MCF 10A (cell line): ENCODE data around the gene PRR14L. TPM values are rescaled to one million over a fixed set of nuclear protein-coding genes. Genes with fewer than 3 reads are reported as not detected.

Experiments used
- BruUV-seq: library from RNA; stranded (reverse); fragments of 400-500 nt; replicated peaks from 2 replicates; lab custom pipeline; 2021; lab: Mats Ljungman, UMichigan
- CTCF ChIA-PET: fragments of 300-600 bp; sonication (Branson Sonifier 250); formaldehyde crosslinking; extraction: SDS; loops from one replicate; lab custom pipeline; 2021; ENCODE audit warnings: antibody characterized with exemption, inconsistent platforms; lab: Yijun Ruan, JAX
- POLR2A ChIA-PET: fragments of 300-600, 350-650 bp; sonication (Branson Sonifier 250); formaldehyde crosslinking; extraction: SDS; loops from one replicate; lab custom pipeline; 2020; ENCODE audit warnings: antibody characterized with exemption, inconsistent platforms; lab: Yijun Ruan, JAX
- DNase-seq: peaks from one replicate; pipeline ENCODE4 v3.0.0-alpha.2; 2018; ENCODE audit not compliant: unreplicated experiment
- H3K27ac Mint-ChIP-seq: one replicate; pipeline ENCODE4 v1.8.0; 2022; ENCODE audit warnings: mild to moderate bottlenecking, low read depth, mixed read lengths; ENCODE audit not compliant: unreplicated experiment
- H3K27me3 Mint-ChIP-seq: one replicate; pipeline ENCODE4 v1.8.0; 2022; ENCODE audit warnings: mixed read lengths; ENCODE audit not compliant: insufficient read depth, unreplicated experiment
- H3K36me3 Mint-ChIP-seq: one replicate; pipeline ENCODE4 v1.8.0; 2022; ENCODE audit warnings: mild to moderate bottlenecking, moderate library complexity, mixed read lengths; ENCODE audit not compliant: insufficient read depth, unreplicated experiment
- H3K4me1 Mint-ChIP-seq: one replicate; pipeline ENCODE4 v1.8.0; 2022; ENCODE audit warnings: mixed read lengths; ENCODE audit not compliant: insufficient read depth, unreplicated experiment
- H3K4me3 Mint-ChIP-seq: one replicate; pipeline ENCODE4 v1.8.0; 2022; ENCODE audit warnings: mild to moderate bottlenecking, moderate library complexity, mixed read lengths; ENCODE audit not compliant: unreplicated experiment
- H3K9me3 Mint-ChIP-seq: one replicate; pipeline ENCODE4 v1.8.0; 2022; ENCODE audit warnings: mixed read lengths; ENCODE audit not compliant: unreplicated experiment
- CTCF ChIP-seq: fragments of 200-600 bp; IDR thresholded peaks from one replicate; pipeline ENCODE4 v1.8.0; 2022; ENCODE audit warnings: antibody characterized with exemption, mild to moderate bottlenecking; ENCODE audit not compliant: unreplicated experiment
- intact Hi-C: fragments of 100-400 bp; cut with micrococcal nuclease; formaldehyde crosslinking; loops from 2 replicates; pipeline ENCODE4 v1.14.1; 2022
- total RNA-seq: library from RNA; stranded (reverse); gene quantifications from 2 replicates; pipeline ENCODE4 v1.2.3, GENCODE V29; 2022

PRR14L gene
- total RNA-seq, 1 experiment from 2014 or later, result 37.4 TPM

- CTCF ChIA-PET, result interaction anchor here (1.3 kb wide), 1 partner anchor 23 kb away, joined by 4 read pairs; no protein-coding TSS in a partner anchor
- no peak for TF ChIP-seq CTCF
- Mint-ChIP-seq H3K4me3 (no peak overlapping the region), H3K4me1 (peaks cover 16% of the 10 kb centered on the region), H3K27ac (peak overlapping the region; percentile 16), H3K9me3 (no peaks in the 10 kb centered on the region), H3K36me3 (peaks cover 42% of the 10 kb centered on the region), H3K27me3 (no peaks in the 10 kb centered on the region)
- intact Hi-C loops, result no loop called here
- POLR2A ChIA-PET, result interaction anchor here (0.9 to 2.0 kb wide), 2 partner anchors 8 to 292 kb away, joined by 3 to 17 read pairs; partner anchors contain the start of gene PISD
- BruUV-seq, result no TSS peak
- no peak for DNase-seq
Observed at GRCh38 chr22:31653944-31654343, 96.0 kb downstream of the PRR14L start.

- no peaks in the 10 kb centered on the region for H3K9me3 Mint-ChIP-seq
- peaks cover 14% of the 10 kb centered on the region for H3K4me1 Mint-ChIP-seq
- CTCF ChIA-PET, result interaction anchor here (0.5 to 1.1 kb wide), 3 partner anchors 8 to 142 kb away, joined by 3 to 4 read pairs (median 3); no protein-coding TSS in a partner anchor
- POLR2A ChIA-PET, result interaction anchor here (0.9 to 2.0 kb wide), 2 partner anchors 9 to 293 kb away, joined by 3 to 17 read pairs; partner anchors contain the start of gene PISD
- no TSS peak for BruUV-seq
- peaks cover 42% of the 10 kb centered on the region for H3K36me3 Mint-ChIP-seq
- H3K27me3 Mint-ChIP-seq, result no peaks in the 10 kb centered on the region
- TF ChIP-seq CTCF, result no peak
- intact Hi-C loops, result no loop called here
- no peak for DNase-seq
- H3K27ac Mint-ChIP-seq, result peak overlapping the region; percentile 16
- no peak overlapping the region for H3K4me3 Mint-ChIP-seq
Observed at GRCh38 chr22:31652911-31653684, 96.8 kb downstream of the PRR14L start.

- BruUV-seq, result no TSS peak
- peaks cover 17% of the 10 kb centered on the region for H3K4me1 Mint-ChIP-seq
- ChIA-PET POLR2A (interaction anchor here (1.4 to 2.0 kb wide), 2 partner anchors 10 to 31 kb away, joined by 4 to 17 read pairs; partner anchors contain the start of gene PISD), CTCF (interaction anchor here (0.9 to 1.1 kb wide), 2 partner anchors 9 to 29 kb away, joined by 3 to 4 read pairs; no protein-coding TSS in a partner anchor)
- DNase-seq, result no peak
- H3K4me3 Mint-ChIP-seq, result no peak overlapping the region
- no peak overlapping the region for H3K27ac Mint-ChIP-seq
- TF ChIP-seq CTCF, result no peak
- intact Hi-C loops, result no loop called here
- H3K9me3 Mint-ChIP-seq, result no peaks in the 10 kb centered on the region
- H3K36me3 Mint-ChIP-seq, result peaks cover 47% of the 10 kb centered on the region
- no peaks in the 10 kb centered on the region for H3K27me3 Mint-ChIP-seq
Observed at GRCh38 chr22:31652088-31652487, 97.8 kb downstream of the PRR14L start.

- no peak for DNase-seq
- Mint-ChIP-seq H3K4me1 (peaks cover 19% of the 10 kb centered on the region), H3K4me3 (no peak overlapping the region), H3K27me3 (no peaks in the 10 kb centered on the region), H3K27ac (no peak overlapping the region), H3K9me3 (no peaks in the 10 kb centered on the region), H3K36me3 (peaks cover 51% of the 10 kb centered on the region)
- no TSS peak for BruUV-seq
- TF ChIP-seq CTCF, result no peak
- ChIA-PET POLR2A (interaction anchor here (1.4 to 3.4 kb wide), 2 partner anchors 9 to 32 kb away, joined by 4 to 63 read pairs; partner anchors contain the start of gene PISD), CTCF (no interaction called here)
- intact Hi-C loops, result no loop called here
Observed at GRCh38 chr22:31651664-31652063, 98.3 kb downstream of the PRR14L start.
